Measurements from ENCODE around the gene CLDN9.
A peak's percentile ranks its signal among the peaks of the same experiment; 100 is the strongest.

The CLDN9 gene

GRCh38 chr16:3035289-3035971 lies 22.7 kb downstream of the CLDN9 start:
- H3K4me2 ChIP-seq (ENCODE audit: low read length): no peak overlapping the region
- H3K9me3 ChIP-seq (ENCODE audit: control insufficient read depth, insufficient read depth, low read length): no peaks in the 10 kb centered on the region
- H3K27me3 ChIP-seq (ENCODE audit: control insufficient read depth, low read length): peaks cover 76% of the 10 kb centered on the region
- H3K27ac ChIP-seq (ENCODE audit: low read depth, low read length): no peak overlapping the region
- no peak for TF ChIP-seq EZH2phosphoT487 (IDR thresholded peaks at IDR 0.05; ENCODE audit: borderline replicate concordance, low read length)
- TF ChIP-seq, protein P1, sequence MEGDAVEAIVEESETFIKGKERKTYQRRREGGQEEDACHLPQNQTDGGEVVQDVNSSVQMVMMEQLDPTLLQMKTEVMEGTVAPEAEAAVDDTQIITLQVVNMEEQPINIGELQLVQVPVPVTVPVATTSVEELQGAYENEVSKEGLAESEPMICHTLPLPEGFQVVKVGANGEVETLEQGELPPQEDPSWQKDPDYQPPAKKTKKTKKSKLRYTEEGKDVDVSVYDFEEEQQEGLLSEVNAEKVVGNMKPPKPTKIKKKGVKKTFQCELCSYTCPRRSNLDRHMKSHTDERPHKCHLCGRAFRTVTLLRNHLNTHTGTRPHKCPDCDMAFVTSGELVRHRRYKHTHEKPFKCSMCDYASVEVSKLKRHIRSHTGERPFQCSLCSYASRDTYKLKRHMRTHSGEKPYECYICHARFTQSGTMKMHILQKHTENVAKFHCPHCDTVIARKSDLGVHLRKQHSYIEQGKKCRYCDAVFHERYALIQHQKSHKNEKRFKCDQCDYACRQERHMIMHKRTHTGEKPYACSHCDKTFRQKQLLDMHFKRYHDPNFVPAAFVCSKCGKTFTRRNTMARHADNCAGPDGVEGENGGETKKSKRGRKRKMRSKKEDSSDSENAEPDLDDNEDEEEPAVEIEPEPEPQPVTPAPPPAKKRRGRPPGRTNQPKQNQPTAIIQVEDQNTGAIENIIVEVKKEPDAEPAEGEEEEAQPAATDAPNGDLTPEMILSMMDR (IDR thresholded peaks at IDR 0.05; ENCODE audit: low read depth, low read length, poor library complexity, severe bottlenecking): no peak
- no peaks in the 10 kb centered on the region for H3K9me2 ChIP-seq (replicated peaks; ENCODE audit: control insufficient read depth, low read length)
- H4K20me1 ChIP-seq (ENCODE audit: control insufficient read depth, insufficient read depth, low read depth, low read length): no peaks in the 10 kb centered on the region
- no peaks in the 10 kb centered on the region for H3K79me2 ChIP-seq (ENCODE audit: control insufficient read depth, low read length)
- no peaks in the 10 kb centered on the region for H3F3A ChIP-seq (ENCODE audit: control insufficient read depth, insufficient read depth)
- peaks cover 8% of the 10 kb centered on the region; the same call in 1 of the 2 replicates for H3K4me1 ChIP-seq (ENCODE audit: control insufficient read depth, low read length)
- no peak overlapping the region for H3K4me3 ChIP-seq (ENCODE audit: low read length)
- no peaks in the 10 kb centered on the region for H3K36me3 ChIP-seq (ENCODE audit: control insufficient read depth, low read length)

GRCh38 chr16:3035972-3036725 lies 23.4 kb downstream of the CLDN9 start:
- Histone ChIP-seq H3K79me2 (ENCODE audit: control insufficient read depth, low read length) (no peaks in the 10 kb centered on the region), H3K36me3 (ENCODE audit: control insufficient read depth, low read length) (no peaks in the 10 kb centered on the region), H3F3A (ENCODE audit: control insufficient read depth, insufficient read depth) (no peaks in the 10 kb centered on the region), H3K9me2 (replicated peaks; ENCODE audit: control insufficient read depth, low read length) (no peaks in the 10 kb centered on the region), H3K9me3 (ENCODE audit: control insufficient read depth, insufficient read depth, low read length) (no peaks in the 10 kb centered on the region), H3K4me2 (ENCODE audit: low read length) (peak overlapping the region; percentile 37; the same call in 1 of the 2 replicates), H3K27me3 (ENCODE audit: control insufficient read depth, low read length) (peaks cover 72% of the 10 kb centered on the region), H3K4me1 (ENCODE audit: control insufficient read depth, low read length) (peaks cover 8% of the 10 kb centered on the region; the same call in 1 of the 2 replicates), H4K20me1 (ENCODE audit: control insufficient read depth, insufficient read depth, low read depth, low read length) (no peaks in the 10 kb centered on the region), H3K27ac (ENCODE audit: low read depth, low read length) (no peak overlapping the region), H3K4me3 (ENCODE audit: low read length) (no peak overlapping the region)
- TF ChIP-seq, protein P1 (IDR thresholded peaks at IDR 0.05; ENCODE audit: low read depth, low read length, poor library complexity, severe bottlenecking): no peak
- TF ChIP-seq EZH2phosphoT487 (IDR thresholded peaks at IDR 0.05; ENCODE audit: borderline replicate concordance, low read length): peak; percentile 80; the same call in 1 of the 2 replicates

DNA sequence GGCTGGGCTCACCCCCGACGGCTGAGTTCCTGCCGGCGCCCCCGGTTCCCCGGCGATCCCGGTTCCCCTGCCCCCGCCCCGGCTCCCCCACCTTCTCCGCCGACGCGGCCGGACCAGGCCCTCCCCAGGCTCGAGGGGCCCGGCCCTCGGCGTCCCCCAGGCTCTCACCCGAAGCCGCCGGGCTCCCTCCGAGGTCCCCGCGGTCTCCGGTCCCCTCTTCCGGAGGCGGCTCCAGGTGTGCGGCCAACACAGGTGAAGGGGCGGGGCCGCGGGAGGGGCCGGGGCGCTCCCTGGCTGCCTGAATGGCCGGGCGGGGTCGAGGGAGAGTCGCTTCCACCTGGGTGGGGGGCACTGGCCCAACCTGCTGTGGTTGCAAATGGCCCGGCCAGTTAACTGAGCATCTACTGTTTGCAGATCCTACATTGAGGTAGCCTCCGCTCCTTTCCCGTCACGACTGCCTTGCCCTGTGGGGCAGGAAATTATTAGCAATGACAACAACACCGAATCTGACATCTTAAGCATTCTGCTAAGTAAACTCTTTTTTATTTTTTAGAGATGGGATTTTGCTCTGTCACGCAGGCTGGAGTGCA lies 24.1 kb downstream of the CLDN9 start, which contains the start of gene BICDL2:
BICDL2 (minus strand) TSS at position 219 of the 590 bp plus-strand sequence. CDS start 1,448 bp downstream, outside the sequence.
- Histone ChIP-seq H3K4me2 (ENCODE audit: low read length) (peak within 1 kb of the TSS; percentile 37; the same call in 1 of the 2 replicates), H3K4me3 (ENCODE audit: low read length) (no peak within 1 kb of the TSS), H3K27me3 (ENCODE audit: control insufficient read depth, low read length) (peaks cover 72% of the 10 kb centered on the region), H3K79me2 (ENCODE audit: control insufficient read depth, low read length) (no peaks in the 10 kb centered on the region), H3K9me2 (replicated peaks; ENCODE audit: control insufficient read depth, low read length) (no peaks in the 10 kb centered on the region), H3K9me3 (ENCODE audit: control insufficient read depth, insufficient read depth, low read length) (no peaks in the 10 kb centered on the region), H3K27ac (ENCODE audit: low read depth, low read length) (no peak within 1 kb of the TSS), H3K36me3 (ENCODE audit: control insufficient read depth, low read length) (no peaks in the 10 kb centered on the region), H3F3A (ENCODE audit: control insufficient read depth, insufficient read depth) (no peaks in the 10 kb centered on the region), H4K20me1 (ENCODE audit: control insufficient read depth, insufficient read depth, low read depth, low read length) (no peaks in the 10 kb centered on the region), H3K4me1 (ENCODE audit: control insufficient read depth, low read length) (peaks cover 8% of the 10 kb centered on the region; the same call in 1 of the 2 replicates)
- no peak for TF ChIP-seq EZH2phosphoT487 (IDR thresholded peaks at IDR 0.05; ENCODE audit: borderline replicate concordance, low read length)
- TF ChIP-seq, protein P1 (IDR thresholded peaks at IDR 0.05; ENCODE audit: low read depth, low read length, poor library complexity, severe bottlenecking): no peak
